Measurements from ENCODE around the gene FAAP20.

- TF ChIP-seq, protein P1, sequence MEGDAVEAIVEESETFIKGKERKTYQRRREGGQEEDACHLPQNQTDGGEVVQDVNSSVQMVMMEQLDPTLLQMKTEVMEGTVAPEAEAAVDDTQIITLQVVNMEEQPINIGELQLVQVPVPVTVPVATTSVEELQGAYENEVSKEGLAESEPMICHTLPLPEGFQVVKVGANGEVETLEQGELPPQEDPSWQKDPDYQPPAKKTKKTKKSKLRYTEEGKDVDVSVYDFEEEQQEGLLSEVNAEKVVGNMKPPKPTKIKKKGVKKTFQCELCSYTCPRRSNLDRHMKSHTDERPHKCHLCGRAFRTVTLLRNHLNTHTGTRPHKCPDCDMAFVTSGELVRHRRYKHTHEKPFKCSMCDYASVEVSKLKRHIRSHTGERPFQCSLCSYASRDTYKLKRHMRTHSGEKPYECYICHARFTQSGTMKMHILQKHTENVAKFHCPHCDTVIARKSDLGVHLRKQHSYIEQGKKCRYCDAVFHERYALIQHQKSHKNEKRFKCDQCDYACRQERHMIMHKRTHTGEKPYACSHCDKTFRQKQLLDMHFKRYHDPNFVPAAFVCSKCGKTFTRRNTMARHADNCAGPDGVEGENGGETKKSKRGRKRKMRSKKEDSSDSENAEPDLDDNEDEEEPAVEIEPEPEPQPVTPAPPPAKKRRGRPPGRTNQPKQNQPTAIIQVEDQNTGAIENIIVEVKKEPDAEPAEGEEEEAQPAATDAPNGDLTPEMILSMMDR (conservative IDR thresholded peaks at IDR 0.05) = no peak
- TF ChIP-seq ZFX (IDR thresholded peaks at IDR 0.05) = no peak
Measured at GRCh38 chr1:2169200-2169836, 25.3 kb downstream of the FAAP20 start.
